IPS-15b (cell line): ENCODE data around the gene SLC25A6.
"Not testable (repeated sequence)": the region's sequence is repeated elsewhere in the genome, so short reads cannot be mapped to it uniquely, and the experiment has no call there.

Experiments
- H3K27me3 ChIP-seq: one replicate; pipeline ENCODE4 v1.6.1; 2013; ENCODE audit warnings: low read length; ENCODE audit not compliant: control insufficient read depth, insufficient read depth
- H3K36me3 ChIP-seq: one replicate; pipeline ENCODE4 v1.6.1; 2013; ENCODE audit warnings: low read length; ENCODE audit not compliant: control insufficient read depth, insufficient read depth
- H3K4me1 ChIP-seq: one replicate; pipeline ENCODE4 v1.6.1; 2013; ENCODE audit warnings: mild to moderate bottlenecking, low read length; ENCODE audit not compliant: control insufficient read depth, insufficient read depth
- H3K4me3 ChIP-seq: one replicate; pipeline ENCODE4 v1.5.1; 2013; ENCODE audit warnings: low read depth, low read length
- H3K9ac ChIP-seq: one replicate; pipeline ENCODE4 v1.6.1; 2013; ENCODE audit warnings: low read depth, mild to moderate bottlenecking, low read length
- H3K9me3 ChIP-seq: one replicate; pipeline ENCODE4 v1.6.1; 2013; ENCODE audit warnings: mild to moderate bottlenecking, low read length; ENCODE audit not compliant: control insufficient read depth, insufficient read depth

SLC25A6 gene

GRCh38 chrX:1386338-1387127 is 5.4 kb downstream of the SLC25A6 start:
- no peaks in the 10 kb centered on the region for H3K4me1 ChIP-seq
- no peaks in the 10 kb centered on the region for H3K9me3 ChIP-seq
- no peak overlapping the region for H3K9ac ChIP-seq

GRCh38 chrX:1385253-1386223 is 6.4 kb downstream of the SLC25A6 start:
- H3K4me1 ChIP-seq = no peaks in the 10 kb centered on the region
- peaks cover 60% of the 10 kb centered on the region for H3K36me3 ChIP-seq
- no peak overlapping the region for H3K9ac ChIP-seq
- no peak overlapping the region for H3K4me3 ChIP-seq
- H3K9me3 ChIP-seq = no peaks in the 10 kb centered on the region
- H3K27me3 ChIP-seq = no peaks in the 10 kb centered on the region

More at GRCh38 chrX:1386338-1387127, 5.4 kb downstream of the SLC25A6 start:
- peaks cover 68% of the 10 kb centered on the region for H3K36me3 ChIP-seq
- no peak overlapping the region for H3K4me3 ChIP-seq
- no peaks in the 10 kb centered on the region for H3K27me3 ChIP-seq

DNA sequence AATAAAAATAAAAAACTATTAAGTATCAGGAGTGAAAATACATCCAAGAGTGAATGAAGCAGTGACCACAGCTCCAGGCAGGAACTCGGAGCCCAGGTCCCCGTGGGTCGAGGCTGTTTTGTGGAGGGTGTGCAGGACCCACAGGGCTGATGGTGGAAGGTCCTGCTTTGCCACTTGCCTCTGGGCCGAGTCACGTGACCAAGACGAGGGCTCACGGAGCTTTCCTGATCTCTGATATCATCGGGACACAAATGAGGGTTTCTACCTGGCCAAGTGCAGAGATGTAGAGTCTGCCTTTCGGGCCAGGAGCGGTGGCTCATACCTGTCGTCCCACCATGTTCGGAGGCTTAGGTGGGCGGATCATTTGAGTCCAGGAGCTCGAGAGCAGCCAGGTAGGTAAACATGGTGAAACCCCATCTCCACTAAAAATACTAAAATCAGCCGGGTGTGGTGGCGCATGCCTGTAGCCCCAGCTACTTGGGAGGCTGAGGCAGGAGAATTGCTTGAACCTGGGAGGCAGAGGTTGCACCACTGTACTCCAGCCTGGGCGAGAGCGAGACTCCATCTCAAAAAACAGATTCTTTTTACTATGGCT is 7.2 kb downstream of the SLC25A6 start:
- H3K9me3 ChIP-seq = no peaks in the 10 kb centered on the region
- H3K9ac ChIP-seq = no peak overlapping the region
- H3K27me3 ChIP-seq = no peaks in the 10 kb centered on the region
- no peak overlapping the region for H3K4me3 ChIP-seq
- no peaks in the 10 kb centered on the region for H3K4me1 ChIP-seq
- H3K36me3 ChIP-seq = peaks cover 53% of the 10 kb centered on the region

GRCh38 chrX:1380672-1381233 is 11.2 kb downstream of the SLC25A6 start:
- Histone ChIP-seq H3K4me3 (no peak overlapping the region), H3K9ac (no peak overlapping the region), H3K27me3 (no peaks in the 10 kb centered on the region), H3K36me3 (peaks cover 13% of the 10 kb centered on the region), H3K4me1 (no peaks in the 10 kb centered on the region), H3K9me3 (no peaks in the 10 kb centered on the region)

DNA sequence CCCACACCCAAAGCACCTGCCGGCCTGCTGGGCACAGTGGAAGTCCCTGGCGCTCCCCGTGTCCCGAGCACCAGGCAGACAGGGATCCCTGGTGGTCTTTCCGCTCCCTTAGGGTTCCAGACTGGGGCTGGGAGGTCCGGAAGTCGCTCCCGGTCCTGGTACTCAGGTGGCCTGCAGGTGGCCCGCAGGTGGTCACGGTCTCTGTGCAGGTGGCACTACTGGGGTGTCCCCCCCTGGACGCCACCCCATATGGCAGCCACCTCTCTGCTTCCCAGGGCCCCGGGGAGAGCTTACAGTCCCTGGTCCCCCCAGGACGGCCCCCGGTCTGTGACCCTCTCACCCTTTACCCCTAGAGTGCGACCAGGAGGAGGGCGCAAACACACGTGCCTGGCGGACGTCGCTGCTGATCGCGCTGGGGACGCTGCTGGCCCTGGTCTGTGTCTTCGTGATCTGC is 13.6 kb downstream of the SLC25A6 start:
- H3K36me3 ChIP-seq = no peaks in the 10 kb centered on the region
- no peaks in the 10 kb centered on the region for H3K27me3 ChIP-seq
- H3K4me3 ChIP-seq = no peak overlapping the region
- H3K9me3 ChIP-seq = no peaks in the 10 kb centered on the region
- no peaks in the 10 kb centered on the region for H3K4me1 ChIP-seq
- H3K9ac ChIP-seq = no peak overlapping the region

DNA sequence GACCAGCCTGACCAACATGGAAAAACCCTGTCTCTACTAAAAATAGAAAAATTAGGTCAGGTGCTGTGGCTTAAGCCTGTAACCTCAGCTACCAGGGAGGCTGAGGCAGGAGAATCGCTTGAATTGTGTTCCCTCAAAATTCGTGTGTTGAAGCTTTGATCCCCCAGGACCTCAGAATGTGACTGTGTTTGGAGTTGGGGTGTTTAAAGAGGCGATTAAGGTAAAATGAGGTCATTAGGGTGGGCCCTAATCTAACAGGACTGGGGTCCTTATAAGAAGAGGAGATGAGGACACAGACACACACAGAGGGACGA is 23.6 kb downstream of the SLC25A6 start:
- no peak overlapping the region for H3K9ac ChIP-seq
- H3K4me1 ChIP-seq = no peaks in the 10 kb centered on the region
- H3K4me3 ChIP-seq = no peak overlapping the region
- no peaks in the 10 kb centered on the region for H3K27me3 ChIP-seq
- no peaks in the 10 kb centered on the region for H3K36me3 ChIP-seq
- no peaks in the 10 kb centered on the region for H3K9me3 ChIP-seq

- not testable (repeated sequence) for H3K9me3 ChIP-seq, H3K27me3 ChIP-seq, H3K4me1 ChIP-seq, H3K4me3 ChIP-seq, H3K36me3 ChIP-seq, H3K9ac ChIP-seq
Measured at GRCh38 chrX:1366363-1366762, 25.6 kb downstream of the SLC25A6 start.

- Histone ChIP-seq H3K9ac (no peak overlapping the region), H3K27me3 (no peaks in the 10 kb centered on the region), H3K36me3 (peaks cover 3% of the 10 kb centered on the region), H3K9me3 (no peaks in the 10 kb centered on the region), H3K4me3 (no peak overlapping the region), H3K4me1 (no peaks in the 10 kb centered on the region)
Measured at GRCh38 chrX:1361910-1362309, 30.0 kb downstream of the SLC25A6 start.

GRCh38 chrX:1361275-1361674 is 30.6 kb downstream of the SLC25A6 start:
- peaks cover 3% of the 10 kb centered on the region for H3K36me3 ChIP-seq
- no peak overlapping the region for H3K9ac ChIP-seq
- H3K4me1 ChIP-seq = no peaks in the 10 kb centered on the region
- no peak overlapping the region for H3K4me3 ChIP-seq
- H3K9me3 ChIP-seq = no peaks in the 10 kb centered on the region
- H3K27me3 ChIP-seq = no peaks in the 10 kb centered on the region

DNA sequence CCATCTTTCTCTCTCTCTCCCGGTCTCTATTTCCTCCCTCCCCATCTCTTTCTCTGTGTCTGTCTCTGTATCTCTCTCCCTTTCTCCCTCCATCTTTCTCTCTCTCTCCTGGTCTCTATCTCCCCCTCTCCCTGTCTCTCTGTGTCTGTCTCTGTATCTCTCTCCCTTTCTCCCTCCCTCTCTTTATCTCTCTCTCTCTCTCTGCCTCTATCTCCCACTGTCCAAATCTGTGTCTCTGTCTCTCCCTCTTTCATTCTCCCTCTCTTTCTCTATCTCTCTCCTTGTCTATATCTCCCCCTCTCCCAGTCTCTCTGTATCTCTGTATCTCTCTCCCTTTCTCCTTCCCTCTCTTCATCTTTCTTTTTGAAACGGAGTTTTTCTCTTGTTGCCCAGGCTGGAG is 31.7 kb downstream of the SLC25A6 start:
- H3K9ac ChIP-seq = no peak overlapping the region
- no peaks in the 10 kb centered on the region for H3K27me3 ChIP-seq
- H3K36me3 ChIP-seq = peaks cover 3% of the 10 kb centered on the region
- no peaks in the 10 kb centered on the region for H3K9me3 ChIP-seq
- no peak overlapping the region for H3K4me3 ChIP-seq
- H3K4me1 ChIP-seq = peaks cover 6% of the 10 kb centered on the region

GRCh38 chrX:1359477-1359873 is 32.4 kb downstream of the SLC25A6 start:
- Histone ChIP-seq H3K9ac (no peak overlapping the region), H3K36me3 (peaks cover 3% of the 10 kb centered on the region), H3K4me3 (no peak overlapping the region), H3K9me3 (no peaks in the 10 kb centered on the region), H3K4me1 (peaks cover 6% of the 10 kb centered on the region), H3K27me3 (no peaks in the 10 kb centered on the region)
